Liver (tissue), 3 donors: ENCODE results near the gene ATP2B3.

Source experiments
- GABPA ChIP-seq, 2 donors: IDR thresholded peaks in 1 of 2; conservative IDR thresholded peaks in 1 of 2; 2 replicates each; pipeline ENCODE4 v1.6.1; 2016; ENCODE audit warnings: antibody characterized with exemption in 2 of 2, mild to moderate bottlenecking in 1 of 2, moderate library complexity in 1 of 2
- HNF4A ChIP-seq, 2 donors: conservative IDR thresholded peaks; 2 replicates each; pipeline ENCODE4 v1.6.1; 2016; ENCODE audit warnings: antibody characterized with exemption in 2 of 2, mild to moderate bottlenecking in 2 of 2
- RAD21 ChIP-seq, 2 donors: IDR thresholded peaks; 2 replicates each; pipeline ENCODE4 v1.6.1; 2016; ENCODE audit warnings: antibody characterized with exemption in 2 of 2, mild to moderate bottlenecking in 2 of 2
- SP1 ChIP-seq: IDR thresholded peaks from 2 replicates; pipeline ENCODE4 v1.6.1; 2018; ENCODE audit warnings: antibody characterized with exemption, mild to moderate bottlenecking
- TF ChIP-seq, protein P1 (sequence below): fragments of 150-350 bp; IDR thresholded peaks from 2 replicates; pipeline ENCODE4 v1.5.1; 2017; ENCODE audit warnings: improper control_type of control experiment, low read depth, low read length; ENCODE audit not compliant: missing input control
- TF ChIP-seq, protein P2 (sequence below): IDR thresholded peaks from 2 replicates; pipeline ENCODE4 v1.6.1; 2016; ENCODE audit warnings: antibody characterized with exemption
- donor health status: healthy.
- donor health status: healthy.

DNA sequence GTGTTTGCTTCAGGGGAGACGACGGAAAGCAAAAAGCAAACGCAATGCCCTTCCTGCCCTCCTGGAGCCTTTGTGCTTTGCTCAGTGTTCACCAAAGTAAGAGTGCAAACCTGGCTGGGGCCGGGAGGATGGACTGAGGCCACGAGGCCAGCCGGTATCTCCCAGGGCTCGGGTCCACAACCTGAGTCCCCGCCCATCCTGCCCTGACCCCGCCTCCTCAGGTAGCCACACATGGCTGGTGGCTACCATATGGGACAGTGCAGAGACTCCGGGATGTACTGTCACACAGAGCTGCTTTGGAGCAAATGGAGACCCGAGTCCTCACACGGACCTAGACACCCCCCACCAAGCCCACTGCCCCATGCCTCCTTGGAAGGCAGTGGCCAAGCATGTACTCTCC lies 4.8 kb downstream of the ATP2B3 start:
- TF ChIP-seq, protein P1, sequence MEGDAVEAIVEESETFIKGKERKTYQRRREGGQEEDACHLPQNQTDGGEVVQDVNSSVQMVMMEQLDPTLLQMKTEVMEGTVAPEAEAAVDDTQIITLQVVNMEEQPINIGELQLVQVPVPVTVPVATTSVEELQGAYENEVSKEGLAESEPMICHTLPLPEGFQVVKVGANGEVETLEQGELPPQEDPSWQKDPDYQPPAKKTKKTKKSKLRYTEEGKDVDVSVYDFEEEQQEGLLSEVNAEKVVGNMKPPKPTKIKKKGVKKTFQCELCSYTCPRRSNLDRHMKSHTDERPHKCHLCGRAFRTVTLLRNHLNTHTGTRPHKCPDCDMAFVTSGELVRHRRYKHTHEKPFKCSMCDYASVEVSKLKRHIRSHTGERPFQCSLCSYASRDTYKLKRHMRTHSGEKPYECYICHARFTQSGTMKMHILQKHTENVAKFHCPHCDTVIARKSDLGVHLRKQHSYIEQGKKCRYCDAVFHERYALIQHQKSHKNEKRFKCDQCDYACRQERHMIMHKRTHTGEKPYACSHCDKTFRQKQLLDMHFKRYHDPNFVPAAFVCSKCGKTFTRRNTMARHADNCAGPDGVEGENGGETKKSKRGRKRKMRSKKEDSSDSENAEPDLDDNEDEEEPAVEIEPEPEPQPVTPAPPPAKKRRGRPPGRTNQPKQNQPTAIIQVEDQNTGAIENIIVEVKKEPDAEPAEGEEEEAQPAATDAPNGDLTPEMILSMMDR = no peak
- TF ChIP-seq HNF4A (conservative IDR thresholded peaks at IDR 0.05) = no peak
- TF ChIP-seq SP1 = no peak
- TF ChIP-seq, protein P2, sequence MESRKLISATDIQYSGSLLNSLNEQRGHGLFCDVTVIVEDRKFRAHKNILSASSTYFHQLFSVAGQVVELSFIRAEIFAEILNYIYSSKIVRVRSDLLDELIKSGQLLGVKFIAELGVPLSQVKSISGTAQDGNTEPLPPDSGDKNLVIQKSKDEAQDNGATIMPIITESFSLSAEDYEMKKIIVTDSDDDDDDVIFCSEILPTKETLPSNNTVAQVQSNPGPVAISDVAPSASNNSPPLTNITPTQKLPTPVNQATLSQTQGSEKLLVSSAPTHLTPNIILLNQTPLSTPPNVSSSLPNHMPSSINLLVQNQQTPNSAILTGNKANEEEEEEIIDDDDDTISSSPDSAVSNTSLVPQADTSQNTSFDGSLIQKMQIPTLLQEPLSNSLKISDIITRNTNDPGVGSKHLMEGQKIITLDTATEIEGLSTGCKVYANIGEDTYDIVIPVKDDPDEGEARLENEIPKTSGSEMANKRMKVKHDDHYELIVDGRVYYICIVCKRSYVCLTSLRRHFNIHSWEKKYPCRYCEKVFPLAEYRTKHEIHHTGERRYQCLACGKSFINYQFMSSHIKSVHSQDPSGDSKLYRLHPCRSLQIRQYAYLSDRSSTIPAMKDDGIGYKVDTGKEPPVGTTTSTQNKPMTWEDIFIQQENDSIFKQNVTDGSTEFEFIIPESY = no peak
- no peak for TF ChIP-seq GABPA (IDR thresholded peaks at IDR 0.05 in 1 of 2, conservative IDR thresholded peaks at IDR 0.05 in 1 of 2)
- no peak for TF ChIP-seq RAD21 (IDR thresholded peaks at IDR 0.05)
